Panc1 (cell line): ENCODE results near the gene PERCC1. TPM values are rescaled to one million over a fixed set of nuclear protein-coding genes. Genes with fewer than 3 reads are reported as not detected.

ENCODE experiments used
- ATAC-seq: fragments of 200-7000 bp; cut with Tn5 transposase; 2 replicates; pipeline ENCODE4 v1.9.1; 2020; ENCODE audit warnings: mild to moderate bottlenecking, moderate library complexity
- BruUV-seq: library from RNA; stranded (reverse); fragments of 400-500 nt; replicated peaks from 2 replicates; lab custom pipeline; 2021; lab: Mats Ljungman, UMichigan
- CTCF ChIA-PET: fragments of 300-600 bp; sonication (Branson Sonifier 250); formaldehyde crosslinking; loops from one replicate; lab custom pipeline; 2022; ENCODE audit warnings: antibody characterized with exemption; lab: Charles Lee
- POLR2A ChIA-PET: fragments of 300-600 bp; sonication (Branson Sonifier 250); formaldehyde crosslinking; loops from one replicate; lab custom pipeline; 2022; ENCODE audit warnings: antibody characterized with exemption; lab: Charles Lee
- DNase-seq: peaks from one replicate; pipeline ENCODE4 v3.0.0-alpha.2; 2010; ENCODE audit warnings: low read depth, low spot score
- H3K27ac ChIP-seq: 2 replicates; pipeline ENCODE4 v1.5.1; 2011; ENCODE audit warnings: mild to moderate bottlenecking, low read length, inconsistent platforms
- H3K27me3 ChIP-seq: fragments of 200-500 bp; sonication (Bioruptor generic); 2 replicates; pipeline ENCODE4 v1.6.0; 2014; ENCODE audit warnings: low read length, inconsistent platforms; ENCODE audit not compliant: control insufficient read depth, insufficient read depth
- H3K36me3 ChIP-seq: fragments of 200-500 bp; sonication (Bioruptor generic); 2 replicates; pipeline ENCODE4 v1.5.1; 2014; ENCODE audit warnings: inconsistent platforms, mild to moderate bottlenecking, low read length, moderate library complexity; ENCODE audit not compliant: control insufficient read depth, insufficient read depth
- H3K4me1 ChIP-seq: 2 replicates; pipeline ENCODE4 v1.5.1; 2011; ENCODE audit warnings: inconsistent platforms, mild to moderate bottlenecking, low read length, moderate library complexity; ENCODE audit not compliant: control insufficient read depth, insufficient read depth
- H3K4me3 ChIP-seq, 2 experiments: 2 replicates each; pipeline ENCODE4 v1.5.1; 2011 to 2012; ENCODE audit warnings: low read depth in 2 of 2, low read length in 2 of 2, mild to moderate bottlenecking in 2 of 2, inconsistent platforms in 1 of 2, moderate library complexity in 1 of 2
- H3K9me3 ChIP-seq: fragments of 200-500 bp; sonication (Bioruptor generic); 2 replicates; pipeline ENCODE4 v1.5.1; 2014; ENCODE audit warnings: low read depth, mild to moderate bottlenecking, inconsistent platforms, low read length, moderate library complexity; ENCODE audit not compliant: control insufficient read depth, insufficient read depth
- CTCF ChIP-seq: fragments of 450-650 bp; IDR thresholded peaks from 2 replicates; pipeline ENCODE4 v1.5.1; 2017; ENCODE audit warnings: mild to moderate bottlenecking
- POLR2AphosphoS5 ChIP-seq: IDR thresholded peaks from 2 replicates; pipeline ENCODE4 v1.6.1; 2012; ENCODE audit warnings: mild to moderate bottlenecking, low read depth, low read length, moderate library complexity
- REST ChIP-seq, 2 experiments: IDR thresholded peaks; 2 replicates each; pipeline ENCODE4 v1.6.1; 2011 to 2012; ENCODE audit warnings: low read depth in 2 of 2, control low read depth in 1 of 2, low read length in 1 of 2, mild to moderate bottlenecking in 1 of 2, moderate library complexity in 1 of 2; ENCODE audit not compliant: insufficient read depth in 1 of 2
- SIN3A ChIP-seq: IDR thresholded peaks from 2 replicates; pipeline ENCODE4 v1.6.1; 2012; ENCODE audit warnings: low read depth, mild to moderate bottlenecking, low read length, moderate library complexity, borderline replicate concordance; ENCODE audit not compliant: insufficient read depth
- TCF7L2 ChIP-seq: IDR thresholded peaks from 2 replicates; pipeline ENCODE4 v1.6.1; 2011; ENCODE audit warnings: mild to moderate bottlenecking, low read depth, low read length, inconsistent platforms
- in situ Hi-C: cut with HindIII; loops from 2 replicates; pipeline ENCODE4 v1.10.0; 2016; ENCODE audit warnings: low sequenced_read_pairs, low pct_unique_long_range_greater_than_20kb
- intact Hi-C: fragments of 100-400 bp; cut with micrococcal nuclease; formaldehyde crosslinking; loops from one replicate; pipeline ENCODE4 v1.10.0; 2022; ENCODE audit not compliant: unreplicated experiment
- total RNA-seq: library from RNA; stranded (reverse); gene quantifications from one replicate; pipeline ENCODE4 v1.2.1, GENCODE V29; 2021; ENCODE audit not compliant: unreplicated experiment

Gene PERCC1
- total RNA-seq, 1 experiment from 2014 or later = not detected

GRCh38 chr16:1464196-1464893 is 33.5 kb downstream of the PERCC1 start:
- TF ChIP-seq CTCF = no peak
- no peak for TF ChIP-seq TCF7L2
- no peak for TF ChIP-seq SIN3A
- no peak for TF ChIP-seq POLR2AphosphoS5
- H3K9me3 ChIP-seq = no peaks in the 10 kb centered on the region
- H3K36me3 ChIP-seq = no peaks in the 10 kb centered on the region
- no peaks in the 10 kb centered on the region for H3K27me3 ChIP-seq
- intact Hi-C loops (no loop called here), in situ Hi-C loops (no loop called here)
- ATAC-seq (no peak), DNase-seq (no peak)
- ChIA-PET CTCF (no interaction called here), POLR2A (no interaction called here)
- no peak overlapping the region for H3K4me3 ChIP-seq
- no TSS peak for BruUV-seq
- no peaks in the 10 kb centered on the region for H3K4me1 ChIP-seq
- H3K27ac ChIP-seq = no peak overlapping the region

GRCh38 chr16:1464894-1465566 is 34.2 kb downstream of the PERCC1 start:
- Histone ChIP-seq H3K9me3 (no peaks in the 10 kb centered on the region), H3K27ac (no peak overlapping the region), H3K4me3 (no peak overlapping the region), H3K4me1 (0 out of 2 replicates have a peak, but pooled peaks cover 1% of the 10 kb centered on the region), H3K36me3 (no peaks in the 10 kb centered on the region), H3K27me3 (no peaks in the 10 kb centered on the region)
- no peak for ATAC-seq
- ChIA-PET CTCF (no interaction called here), POLR2A (no interaction called here)
- intact Hi-C loops (no loop called here), in situ Hi-C loops (no loop called here)
- BruUV-seq = no TSS peak
- TF ChIP-seq SIN3A (no peak), CTCF (no peak), REST (IDR thresholded peaks at IDR 0.05; ENCODE audit: insufficient read depth in 1 of 2, low read depth in 2 of 2, low read length in 1 of 2) (no peak), TCF7L2 (no peak), POLR2AphosphoS5 (no peak)
- DNase-seq = no peak
